K562 (cell line): ENCODE results near the gene RPL18A. TPM values are rescaled to one million over a fixed set of nuclear protein-coding genes. Genes with fewer than 3 reads are reported as not detected.

Experiments
- ATAC-seq: fragments of 200-7000 bp; cut with Tn5 transposase; 3 replicates; pipeline ENCODE4 v1.9.1; 2020; ENCODE audit warnings: moderate library complexity
- BruUV-seq: library from RNA; stranded (reverse); fragments of 400-500 nt; replicated peaks from 2 replicates; lab custom pipeline; 2021; lab: Mats Ljungman, UMichigan
- CTCF ChIA-PET: fragments of 300-600 bp; formaldehyde crosslinking; extraction: SDS; loops from one replicate; lab custom pipeline; 2021; ENCODE audit warnings: low intra/inter-chr PET ratio; lab: Yijun Ruan, JAX
- POLR2A ChIA-PET: fragments of 300-600, 350-650 bp; sonication (Branson Sonifier 250); formaldehyde crosslinking; extraction: SDS; loops from one replicate; lab custom pipeline; 2021; ENCODE audit warnings: antibody characterized with exemption, inconsistent platforms; lab: Yijun Ruan, JAX
- DNase-seq, 4 experiments: peaks; one replicate each; pipeline versions ENCODE4 v3.0.0 to v3.0.0-alpha.2; 2011 to 2018; ENCODE audit warnings: low spot score in 3 of 4, mixed read lengths in 3 of 4; ENCODE audit errors: extremely low read depth in 1 of 4
- FAIRE-seq: peaks from 2 replicates; lab custom pipeline; 2011; peaks lifted over from hg19 to GRCh38; lab: Jason Lieb, UNC
- H2AFZ ChIP-seq: 2 replicates; pipeline ENCODE4 v1.6.0; 2011; ENCODE audit warnings: low read depth, low read length, control low read depth, inconsistent platforms
- H3K27ac ChIP-seq: fragments of 200-600 bp; 3 replicates; pipeline ENCODE4 v1.8.0; 2011; ENCODE audit warnings: low read depth, mild to moderate bottlenecking, control low read depth, inconsistent platforms, low read length, moderate library complexity, mixed read lengths; ENCODE audit errors: extremely low read depth
- H3K27me3 ChIP-seq, 2 experiments: fragments of 300-600 bp in 1 of 2; 2 replicates in 1 of 2; 3 replicates in 1 of 2; pipeline versions ENCODE4 v1.6.0 to v1.8.0; 2011; ENCODE audit warnings: inconsistent platforms in 2 of 2, low read length in 2 of 2, mild to moderate bottlenecking in 1 of 2, mixed read lengths in 1 of 2, moderate library complexity in 1 of 2; ENCODE audit not compliant: control insufficient read depth in 2 of 2, insufficient read depth in 2 of 2
- H3K36me3 ChIP-seq: fragments of 300-600 bp; 3 replicates; pipeline ENCODE4 v1.8.0; 2011; ENCODE audit warnings: mild to moderate bottlenecking, low read length, inconsistent platforms; ENCODE audit not compliant: control insufficient read depth, insufficient read depth
- H3K4me1 ChIP-seq, 2 experiments: fragments of 200-600 bp in 1 of 2; replicated peaks in 1 of 2; 2 replicates in 1 of 2; 3 replicates in 1 of 2; pipeline versions ENCODE4 v1.5.1 to v1.8.0; 2011; ENCODE audit warnings: inconsistent platforms in 2 of 2, low read length in 2 of 2, mild to moderate bottlenecking in 1 of 2, mixed read lengths in 1 of 2, moderate library complexity in 1 of 2; ENCODE audit not compliant: control insufficient read depth in 2 of 2, insufficient read depth in 2 of 2
- H3K4me2 ChIP-seq: 2 replicates; pipeline ENCODE4 v1.6.1; 2011; ENCODE audit warnings: low read length, control low read depth, inconsistent platforms, mixed read lengths; ENCODE audit not compliant: insufficient read depth
- H3K4me3 ChIP-seq: fragments of 200-600 bp; sonication (generic), shearing (Covaris generic); 2 replicates; pipeline ENCODE4 v1.5.1; 2016; ENCODE audit warnings: control low read depth, inconsistent platforms
- H3K79me2 ChIP-seq: fragments of 200-600 bp; 3 replicates; pipeline ENCODE4 v1.8.0; 2011; ENCODE audit warnings: low read length, inconsistent platforms; ENCODE audit not compliant: control insufficient read depth, insufficient read depth
- H3K9ac ChIP-seq, 2 experiments: 2 replicates each; pipeline versions ENCODE4 v1.6.0 to v1.6.1; 2011; ENCODE audit warnings: low read depth in 2 of 2, low read length in 2 of 2, control low read depth in 1 of 2, inconsistent platforms in 1 of 2, mild to moderate bottlenecking in 1 of 2, mixed read lengths in 1 of 2; ENCODE audit not compliant: insufficient read depth in 1 of 2
- H3K9me1 ChIP-seq: one replicate; pipeline ENCODE4 v1.6.0; 2011; ENCODE audit warnings: inconsistent platforms, mild to moderate bottlenecking, low read length, moderate library complexity; ENCODE audit not compliant: control insufficient read depth, insufficient read depth
- H3K9me3 ChIP-seq: replicated peaks from 2 replicates; pipeline ENCODE4 v1.5.1; 2011; ENCODE audit warnings: low read depth, low read length, inconsistent platforms; ENCODE audit not compliant: control insufficient read depth, insufficient read depth
- H4K20me1 ChIP-seq: replicated peaks from 2 replicates; pipeline ENCODE4 v1.6.1; 2011; ENCODE audit warnings: low read length, inconsistent platforms, mixed read lengths; ENCODE audit not compliant: control insufficient read depth, insufficient read depth
- ZBTB33 ChIP-seq: sonication (generic); formaldehyde crosslinking; IDR thresholded peaks from 2 replicates; pipeline ENCODE4 v1.8.1; 2023; ENCODE audit warnings: mild to moderate bottlenecking, missing genetic modification reagents
- ZNF436 ChIP-seq: fragments of 250-450, 450-650 bp; sonication (Bioruptor Pico); formaldehyde crosslinking; IDR thresholded peaks from 2 replicates; pipeline ENCODE4 v1.7.0; 2020; ENCODE audit warnings: mild to moderate bottlenecking
- WGBS: fragments of 100-300 bp; shearing (Covaris generic); methylation state at CpG from one replicate; pipeline ENCODE4 v1.1.6; 2016; ENCODE audit warnings: low coverage, mixed read lengths; ENCODE audit not compliant: insufficient coverage; ENCODE audit errors: missing lambda C conversion rate; 5-methylcytosine and 5-hydroxymethylcytosine counted together
- in situ Hi-C: fragments of 300-500 bp; cut with MboI; formaldehyde crosslinking; loops from 4 replicates; pipeline ENCODE4 v1.15.0; 2018; ENCODE audit warnings: inconsistent platforms, mixed read lengths
- intact Hi-C: fragments of 100-400 bp; cut with micrococcal nuclease; formaldehyde crosslinking; loops from 2 replicates; pipeline ENCODE4 v1.14.2; 2022
- polyA plus RNA-seq, 8 experiments: library from polyadenylated mRNA; depleted of rRNA in 4 of 8; stranded (reverse) in 5 of 8; unstranded in 3 of 8; fragments of >200 nt; fragmentation: Nextera tagmentation in 2 of 8; fragmentation: Illumina TruSeq in 1 of 8; extraction: Ambion mirVana in 2 of 8; extraction: Trizol in 1 of 8; gene quantifications; 2 replicates each; pipeline versions ENCODE4 v1.2.1 to v1.2.3, GENCODE V29; 2011 to 2014; ENCODE audit warnings: inconsistent platforms in 1 of 8, missing spikeins in 1 of 8
- total RNA-seq, 7 experiments: library from RNA; depleted of rRNA in 6 of 7; stranded (reverse); fragments of >200 nt in 6 of 7; fragmentation: Illumina TruSeq in 2 of 7; extraction: Trizol in 2 of 7; gene quantifications; 2 replicates each; pipeline versions ENCODE4 v1.2.1 to v1.2.3, GENCODE V29; 2011 to 2021; ENCODE audit warnings: low replicate concordance in 1 of 7

Gene RPL18A
- total and polyA plus RNA-seq, 9 of the 15 experiments (the other 6 are each of a cell fraction or from before 2014, with no cell fraction given), result 626 to 2,882 (median 1,895) TPM

- Histone ChIP-seq H3K9me1 (no peaks in the 10 kb centered on the region), H3K4me3 (no peak overlapping the region)
- no peak for DNase-seq
These were observed 11.0 kb upstream of the RPL18A start for GRCh38 chr19:17848595-17849292.

More at GRCh38 chr19:17848595-17849292, 11.0 kb upstream of the RPL18A start:
- no peak for ATAC-seq
- 0 out of 2 replicates have a peak, but pooled peaks have one; percentile 36 for TF ChIP-seq ZBTB33
- no peak for TF ChIP-seq ZNF436
- no peaks in the 10 kb centered on the region for H3K27me3 ChIP-seq
- WGBS, result 69% methylated on average over 12 of the region's 14 CpGs
- H3K4me1 ChIP-seq, result peaks cover 0 to 18% of the 10 kb centered on the region in 2 experiments; a peak in 3 of 5 replicates
- no peak overlapping the region for H3K27ac ChIP-seq
- in situ Hi-C loops, result no loop called here
- H3K9ac ChIP-seq, result peak overlapping the region in 1 of 2 experiments; percentile 71; a peak in 2 of 4 replicates
- no TSS peak for BruUV-seq
- H4K20me1 ChIP-seq, result no peaks in the 10 kb centered on the region
- ChIA-PET CTCF (no interaction called here), POLR2A (interaction anchor here (3.5 kb wide), 1 partner anchor 12 kb away, joined by 24 read pairs; the partner anchor contains the start of gene RPL18A)
- intact Hi-C loops, result no loop called here
- no peaks in the 10 kb centered on the region for H3K36me3 ChIP-seq
- no peak for FAIRE-seq
- no peak overlapping the region for H2AFZ ChIP-seq
- H3K4me2 ChIP-seq, result no peak overlapping the region
- no peaks in the 10 kb centered on the region for H3K9me3 ChIP-seq
- H3K79me2 ChIP-seq, result no peaks in the 10 kb centered on the region
